Stimulated activated CD8-positive, alpha-beta memory T cell treated with anti-CD3 and anti-CD28 coated beads, Interleukin-12 subunit alpha, Interleukin-12 subunit beta, amount 100 ng/mL, for 24 hours (primary cell): ENCODE data around the gene PSKH1.
"Not testable (repeated sequence)": the region's sequence is repeated elsewhere in the genome, so short reads cannot be mapped to it uniquely, and the experiment has no call there.

Experiments used
- DNase-seq: peaks from one replicate; pipeline ENCODE4 v3.0.0-alpha.2; 2020; ENCODE audit errors: extremely low read depth

The PSKH1 gene

GRCh38 chr16:67886387-67886786 is 6.7 kb upstream of the PSKH1 start:
- no peak for DNase-seq

- DNase-seq: no peak
Measured at GRCh38 chr16:67888331-67888730, 4.7 kb upstream of the PSKH1 start.

GRCh38 chr16:67892375-67892774 is 679 bp upstream of the PSKH1 start:
- no peak for DNase-seq

GRCh38 chr16:67893743-67894399 is 817 bp downstream of the PSKH1 start:
- DNase-seq: no peak

GRCh38 chr16:67897231-67897630 is 4.2 kb downstream of the PSKH1 start:
- no peak for DNase-seq

GRCh38 chr16:67901734-67902133 is 8.7 kb downstream of the PSKH1 start:
- no peak for DNase-seq

GRCh38 chr16:67902831-67903230 is 9.8 kb downstream of the PSKH1 start:
- no peak for DNase-seq

- DNase-seq: no peak
Measured at GRCh38 chr16:67907397-67908180, 14.5 kb downstream of the PSKH1 start.

GRCh38 chr16:67909056-67909742 is 16.1 kb downstream of the PSKH1 start:
- no peak for DNase-seq

GRCh38 chr16:67910158-67910557 is 17.1 kb downstream of the PSKH1 start:
- no peak for DNase-seq

GRCh38 chr16:67914758-67915495 is 21.9 kb downstream of the PSKH1 start:
- no peak for DNase-seq

GRCh38 chr16:67915496-67915769 is 22.4 kb downstream of the PSKH1 start:
- not testable (repeated sequence) for DNase-seq

GRCh38 chr16:67915831-67916723 is 23.0 kb downstream of the PSKH1 start:
- no peak for DNase-seq

GRCh38 chr16:67917140-67917851 is 24.2 kb downstream of the PSKH1 start:
- DNase-seq: no peak

GRCh38 chr16:67917852-67918236 is 24.8 kb downstream of the PSKH1 start:
- no peak for DNase-seq

- DNase-seq: no peak
Measured at GRCh38 chr16:67919622-67920221, 26.7 kb downstream of the PSKH1 start.

- no peak for DNase-seq
Measured at GRCh38 chr16:67922221-67922620, 29.2 kb downstream of the PSKH1 start.

- no peak for DNase-seq
Measured at GRCh38 chr16:67922740-67923139, 29.7 kb downstream of the PSKH1 start.

- no peak for DNase-seq
Measured at GRCh38 chr16:67923414-67924116, 30.5 kb downstream of the PSKH1 start.
